DMS79 (cell line): ENCODE results near the gene MYO1H.

Experiments used
- DNase-seq: peaks from one replicate; lab custom pipeline; 2025; lab: John Stamatoyannopoulos, UW

Gene MYO1H

DNA sequence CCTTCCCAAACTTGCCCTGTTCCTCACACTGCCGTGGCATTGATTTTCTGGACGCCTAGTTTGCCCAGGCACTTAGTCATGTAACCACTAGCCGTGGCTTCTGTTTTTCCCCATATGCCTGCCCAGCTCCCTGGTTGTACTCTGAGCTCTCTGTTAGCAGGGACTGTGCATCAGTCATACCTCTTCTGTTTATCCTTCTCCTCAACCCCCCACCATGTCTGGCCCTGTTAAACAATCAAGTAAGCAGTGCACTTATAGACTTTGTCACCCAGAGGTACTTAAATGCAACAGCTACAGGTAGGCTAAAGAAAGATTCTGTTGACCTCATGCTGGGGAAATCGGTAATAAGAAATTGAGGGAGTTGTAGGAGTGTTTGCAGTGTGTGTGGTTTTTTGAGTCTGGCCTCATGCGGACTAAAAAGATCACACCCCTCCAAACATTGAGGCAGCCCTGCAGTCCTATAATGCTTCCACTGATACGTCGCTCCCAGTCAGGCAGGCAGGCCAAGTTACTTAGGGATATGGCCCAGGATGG lies 146.7 kb downstream of the MYO1H start:
- no peak for DNase-seq

DNA sequence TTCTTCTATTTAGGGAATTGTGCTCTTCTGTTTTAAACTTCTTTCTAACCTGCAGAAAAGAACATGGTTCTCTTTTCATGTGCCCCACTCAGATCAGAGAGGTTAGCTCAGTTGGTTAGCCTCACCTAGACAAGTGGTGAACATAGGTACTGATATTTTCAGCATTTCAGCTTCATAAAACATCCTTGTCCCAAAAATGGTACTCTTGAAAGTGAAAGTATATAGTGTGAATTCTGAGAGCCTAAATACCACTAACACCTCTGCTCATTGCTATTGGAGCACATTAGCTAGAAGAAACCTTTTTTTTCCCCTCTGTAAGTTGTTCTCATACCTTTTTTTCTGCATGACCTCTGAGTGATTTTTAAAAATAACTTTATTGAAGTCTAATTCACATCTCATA lies 147.3 kb downstream of the MYO1H start:
- no peak for DNase-seq

DNA sequence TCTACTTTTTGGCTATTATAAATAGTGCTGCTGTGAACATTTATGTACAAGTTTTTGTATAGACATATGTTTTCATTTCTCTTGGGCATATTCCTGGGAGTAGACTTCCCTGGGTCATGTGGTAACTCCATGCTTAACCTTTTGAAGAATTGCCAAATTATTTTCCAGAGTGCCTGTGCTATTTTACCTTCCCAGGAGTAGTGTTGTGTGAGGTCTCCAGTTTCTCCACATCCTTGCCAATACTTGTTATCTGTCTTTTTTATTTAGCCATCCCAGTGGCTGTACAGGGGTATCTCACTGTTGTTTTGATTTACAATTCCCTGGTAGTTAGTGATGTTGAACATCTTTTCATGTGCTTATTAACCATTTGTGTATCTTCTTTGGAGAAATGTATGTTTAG lies 148.6 kb downstream of the MYO1H start:
- no peak for DNase-seq

DNA sequence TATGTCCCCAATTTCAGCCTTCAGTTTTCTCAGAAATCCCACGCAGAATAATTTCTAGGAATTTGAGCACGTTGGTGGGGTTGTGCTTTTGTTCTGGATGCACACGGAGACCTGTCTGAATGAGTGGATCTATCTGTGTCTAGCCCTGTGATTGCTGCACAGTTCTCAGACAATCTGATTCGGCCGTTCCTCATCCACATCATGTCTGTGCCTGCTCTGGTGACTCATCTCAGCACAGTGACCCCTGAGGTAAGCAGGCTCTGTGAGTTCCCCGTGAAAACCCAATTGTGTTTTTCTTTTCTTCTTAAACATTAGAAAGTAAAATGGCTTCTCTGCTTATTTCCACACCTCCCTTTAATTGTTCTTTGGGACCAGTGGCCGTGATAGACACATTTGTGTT lies 150.0 kb downstream of the MYO1H start:
- DNase-seq: no peak
